Hematopoietic multipotent progenitor cell treated with erythropoietin and hydrocortisone succinate and interleukin-3 and kit ligand, for 8 days (in vitro differentiated cells): ENCODE results near the gene BARHL1.

ENCODE experiments used
- DNase-seq: peaks from one replicate; pipeline ENCODE4 v3.0.0-alpha.2; 2015

BARHL1 gene

DNA sequence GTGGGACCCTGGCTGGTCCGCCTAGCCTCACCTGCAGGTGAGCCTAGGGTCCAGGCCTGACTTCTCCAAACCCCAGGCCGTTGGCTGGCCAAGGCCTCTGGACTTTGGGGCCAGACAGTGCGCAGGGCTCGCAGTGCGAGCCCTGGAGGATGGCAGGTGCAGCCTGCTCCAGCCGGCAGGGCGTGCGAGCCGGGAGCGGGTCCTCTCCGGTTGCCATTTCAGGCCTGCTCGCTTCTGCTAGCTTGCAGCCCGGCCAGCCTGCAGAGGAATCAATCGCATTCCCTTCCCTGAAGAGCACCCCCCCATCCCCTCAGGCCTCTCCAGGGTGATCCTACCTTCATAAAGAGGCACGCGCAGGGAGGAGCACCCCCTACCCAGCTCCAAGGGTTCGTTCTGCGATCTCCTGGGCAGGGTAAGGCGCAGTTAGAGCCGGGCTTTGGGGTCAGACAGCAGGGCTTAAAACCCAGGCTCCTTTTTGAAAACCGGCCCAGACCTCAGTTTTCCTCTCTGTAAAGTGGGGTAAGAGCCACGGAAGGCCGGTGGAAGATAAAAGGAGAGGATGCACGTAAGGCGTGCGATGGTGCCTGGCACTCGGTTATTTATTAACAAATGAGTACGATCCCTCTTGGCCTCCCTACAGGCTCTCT, 6.2 kb downstream of the BARHL1 start:
- no peak for DNase-seq

DNA sequence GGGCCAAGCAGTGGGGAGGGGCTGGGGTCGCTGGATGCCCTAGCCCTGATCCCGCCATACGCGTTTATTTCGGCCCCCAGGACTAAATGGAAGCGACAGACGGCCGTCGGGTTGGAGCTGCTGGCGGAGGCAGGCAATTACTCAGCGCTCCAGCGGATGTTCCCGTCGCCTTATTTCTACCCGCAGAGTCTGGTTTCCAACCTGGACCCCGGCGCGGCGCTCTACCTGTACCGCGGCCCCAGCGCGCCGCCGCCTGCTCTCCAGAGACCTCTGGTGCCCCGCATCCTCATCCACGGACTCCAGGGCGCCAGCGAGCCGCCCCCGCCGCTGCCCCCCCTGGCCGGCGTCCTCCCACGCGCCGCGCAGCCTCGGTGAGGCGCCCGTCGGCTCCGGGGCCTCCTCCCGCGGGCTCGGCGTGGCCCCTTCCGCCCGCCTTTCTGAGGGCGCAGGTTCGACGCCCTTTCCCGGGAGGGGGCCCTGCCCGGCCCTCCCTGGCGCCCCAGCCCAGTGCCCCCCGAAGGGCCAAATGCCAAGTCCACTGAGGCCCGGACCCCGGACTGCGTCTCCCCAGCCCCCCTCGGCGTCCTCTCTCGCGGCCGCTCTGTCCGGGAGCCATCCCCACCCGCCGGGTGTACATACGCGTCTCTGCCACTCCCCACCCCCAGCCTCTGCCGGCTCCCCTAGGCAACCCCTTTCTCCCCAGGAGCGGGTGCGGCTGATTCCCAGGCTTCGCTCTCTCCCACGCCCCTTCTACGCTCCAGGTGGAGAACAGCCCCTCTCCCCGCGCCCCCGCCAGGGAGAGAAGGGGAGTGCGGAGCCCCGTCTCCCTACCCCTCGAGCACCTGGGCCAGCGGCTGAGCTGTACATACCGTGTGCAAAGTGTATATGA, 7.0 kb downstream of the BARHL1 start:
- DNase-seq, result no peak

DNA sequence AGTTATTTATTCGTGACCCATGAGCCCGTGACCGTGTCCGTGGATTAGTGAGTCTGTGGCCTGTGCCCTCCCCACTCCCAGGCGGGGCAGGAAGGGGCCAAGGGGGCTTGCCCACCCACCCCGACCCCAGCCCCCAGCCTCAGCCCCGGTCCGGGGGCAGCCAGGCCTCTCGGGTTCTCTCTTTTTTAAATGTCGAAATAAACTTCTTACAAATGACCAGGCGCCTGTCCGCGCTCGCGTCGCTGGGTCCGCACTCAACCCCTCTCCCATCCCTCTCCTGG, 7.6 kb downstream of the BARHL1 start:
- no peak for DNase-seq

DNA sequence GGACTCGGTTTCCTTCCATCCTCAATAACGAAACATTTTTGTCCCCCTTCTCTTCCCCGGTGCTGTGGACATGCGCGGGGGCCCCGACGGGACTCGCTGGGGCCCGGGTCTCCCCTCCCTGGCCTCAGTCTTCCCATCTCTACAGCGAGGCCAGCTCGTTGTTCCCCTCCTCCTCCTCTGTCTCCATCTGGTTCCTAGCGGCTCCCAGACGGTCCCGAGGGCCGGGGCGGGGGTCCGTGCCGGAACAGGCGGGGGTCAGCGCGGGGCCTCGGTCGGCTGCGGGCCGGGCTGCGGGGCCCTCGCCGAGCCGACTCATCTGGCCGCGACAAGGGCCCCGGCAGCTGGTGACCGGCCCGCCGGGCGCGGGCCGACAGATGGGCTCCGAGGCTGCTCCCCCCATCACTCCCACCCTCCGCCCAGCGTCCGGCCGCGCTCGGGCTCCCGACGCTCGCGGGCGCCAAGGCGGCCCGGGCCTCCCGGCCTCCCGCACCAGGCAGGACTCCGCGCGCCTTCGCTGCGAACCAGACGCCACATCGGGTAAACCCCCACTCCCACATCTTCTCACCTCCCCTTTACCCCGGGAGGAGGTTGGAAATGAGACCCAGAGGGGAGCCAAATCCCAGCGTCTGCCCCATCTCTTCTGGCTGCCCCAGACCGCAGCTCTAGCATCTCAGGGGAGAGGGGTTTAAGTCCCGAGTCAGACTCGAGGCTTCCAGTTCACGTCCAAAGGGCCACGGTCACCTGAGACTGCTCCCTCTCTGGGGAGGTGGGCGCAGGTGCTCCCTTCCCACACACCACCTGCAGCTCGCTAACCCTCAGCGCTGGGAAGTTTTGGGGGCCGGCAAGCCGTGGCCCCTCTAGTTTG, 8.1 kb downstream of the BARHL1 start:
- DNase-seq, result no peak

DNA sequence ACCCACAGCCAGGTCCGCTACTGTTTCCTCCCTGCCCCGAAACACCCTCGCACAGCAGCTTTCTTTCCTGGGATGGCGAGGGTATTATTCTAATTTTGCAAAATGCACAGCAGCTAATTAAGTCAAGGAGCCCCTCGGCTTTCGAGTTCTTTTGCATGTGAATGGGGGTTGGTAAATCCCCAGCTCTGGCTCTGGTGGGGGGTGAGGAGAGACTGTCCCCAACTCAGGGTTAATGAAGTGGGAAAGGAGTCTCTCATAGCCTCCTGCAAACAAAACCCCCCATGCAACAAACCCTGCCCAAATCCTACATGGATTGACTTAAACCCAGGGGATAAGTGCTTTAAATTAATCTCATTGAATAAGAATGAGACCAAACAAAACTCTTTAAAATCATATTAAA, 8.8 kb downstream of the BARHL1 start:
- no peak for DNase-seq

DNA sequence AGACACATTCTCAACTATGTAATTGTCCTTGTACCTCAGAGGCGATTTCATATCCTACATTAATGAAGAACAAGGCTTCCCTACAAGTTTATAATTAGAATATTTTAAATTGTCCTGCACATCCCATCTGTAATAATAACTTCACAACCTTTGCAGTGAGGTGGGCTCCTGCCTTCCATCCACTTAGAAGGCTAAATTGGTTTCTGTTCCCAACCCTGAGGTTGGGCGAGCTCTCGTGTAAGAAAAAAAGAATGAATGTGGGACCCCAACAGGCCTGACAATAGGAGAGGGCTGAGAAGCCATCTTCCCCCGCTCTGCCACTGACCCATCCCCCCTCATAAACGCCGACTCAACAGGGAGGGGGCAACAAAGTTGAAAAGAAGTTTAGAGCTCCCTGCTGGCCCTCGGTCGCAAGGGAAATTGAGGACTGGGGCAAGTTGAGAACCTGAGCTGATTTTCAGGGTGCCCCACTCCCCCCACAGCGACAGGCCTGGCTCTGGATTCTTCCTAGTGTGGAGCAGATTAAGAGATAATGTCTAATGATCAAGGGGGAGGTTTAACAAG, 9.4 kb downstream of the BARHL1 start:
- DNase-seq, result no peak

DNA sequence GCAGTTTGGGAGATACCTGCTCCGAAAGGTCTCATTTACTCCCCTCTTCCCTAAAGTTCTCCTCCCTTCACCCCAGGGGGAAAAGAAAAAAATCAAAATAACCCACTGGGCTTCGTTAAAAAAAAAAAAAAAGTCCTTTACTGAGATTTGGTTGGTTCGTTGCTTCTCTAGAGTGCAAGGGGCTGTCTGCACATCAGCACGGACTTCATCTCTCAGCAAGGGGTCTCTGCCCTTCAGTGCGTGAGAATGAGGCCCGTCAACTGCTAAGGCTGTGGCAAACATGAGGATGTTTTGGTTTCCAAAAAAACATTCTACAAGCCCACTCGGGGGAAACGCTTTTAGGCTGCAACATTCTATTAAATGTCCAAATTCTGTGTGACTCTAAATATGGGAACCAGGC, 10.0 kb downstream of the BARHL1 start:
- no peak for DNase-seq

DNA sequence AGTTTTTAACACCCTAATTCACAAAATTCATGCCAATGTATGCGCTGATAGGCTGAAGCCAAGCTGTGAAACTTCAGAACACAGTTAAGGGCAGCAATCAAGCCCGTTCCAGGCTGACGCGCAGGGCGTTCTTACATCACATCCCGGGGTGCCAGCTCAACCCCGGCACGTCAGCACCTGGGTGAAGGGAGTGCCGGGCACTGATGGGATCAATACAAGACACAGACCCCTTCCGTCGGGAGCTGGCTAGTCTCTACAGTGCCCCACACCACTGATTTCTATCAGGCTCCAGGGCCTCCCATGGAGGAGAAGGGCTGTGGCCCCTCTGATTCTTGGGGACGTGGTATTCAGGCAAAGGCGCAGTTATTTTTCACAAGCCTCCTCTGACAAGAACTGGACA, 12.0 kb downstream of the BARHL1 start:
- DNase-seq, result no peak

DNA sequence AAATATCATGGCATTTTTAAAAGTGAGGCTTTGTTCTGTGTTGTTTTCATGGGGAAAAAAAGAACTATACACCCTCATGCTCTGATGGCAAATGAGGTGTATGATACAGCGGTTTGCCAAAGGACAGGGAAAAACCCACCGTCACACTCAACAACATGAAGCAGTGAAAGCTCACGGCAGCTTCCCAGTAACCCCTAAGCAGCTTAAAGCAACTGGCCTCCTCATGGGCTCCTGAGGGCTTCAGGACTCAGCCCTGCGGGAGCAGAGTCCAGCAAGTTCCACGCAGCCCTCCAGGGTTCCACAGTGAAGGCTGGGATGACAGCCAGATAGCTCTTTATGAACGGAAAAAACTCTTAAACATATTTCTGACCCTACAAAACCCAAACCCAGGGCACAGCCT, 12.9 kb downstream of the BARHL1 start:
- no peak for DNase-seq

DNA sequence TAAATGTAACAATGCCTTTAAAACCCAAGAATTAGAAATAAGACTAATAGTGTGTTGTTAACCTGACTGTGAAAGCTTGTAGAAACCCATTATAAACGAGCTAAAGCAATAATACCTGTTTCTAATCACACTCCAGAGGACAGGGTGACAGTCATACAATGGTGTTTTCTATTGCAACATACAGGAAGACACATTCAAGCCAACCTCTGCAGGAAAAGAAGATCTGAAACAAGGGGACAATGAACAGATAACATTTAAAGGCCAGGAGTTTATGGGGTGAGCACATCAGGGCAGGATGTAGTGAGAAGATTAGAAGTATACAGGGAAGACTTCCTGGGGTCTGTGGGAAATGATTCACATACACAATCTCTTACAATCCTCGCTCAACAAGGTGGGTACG, 13.8 kb downstream of the BARHL1 start:
- DNase-seq, result no peak

DNA sequence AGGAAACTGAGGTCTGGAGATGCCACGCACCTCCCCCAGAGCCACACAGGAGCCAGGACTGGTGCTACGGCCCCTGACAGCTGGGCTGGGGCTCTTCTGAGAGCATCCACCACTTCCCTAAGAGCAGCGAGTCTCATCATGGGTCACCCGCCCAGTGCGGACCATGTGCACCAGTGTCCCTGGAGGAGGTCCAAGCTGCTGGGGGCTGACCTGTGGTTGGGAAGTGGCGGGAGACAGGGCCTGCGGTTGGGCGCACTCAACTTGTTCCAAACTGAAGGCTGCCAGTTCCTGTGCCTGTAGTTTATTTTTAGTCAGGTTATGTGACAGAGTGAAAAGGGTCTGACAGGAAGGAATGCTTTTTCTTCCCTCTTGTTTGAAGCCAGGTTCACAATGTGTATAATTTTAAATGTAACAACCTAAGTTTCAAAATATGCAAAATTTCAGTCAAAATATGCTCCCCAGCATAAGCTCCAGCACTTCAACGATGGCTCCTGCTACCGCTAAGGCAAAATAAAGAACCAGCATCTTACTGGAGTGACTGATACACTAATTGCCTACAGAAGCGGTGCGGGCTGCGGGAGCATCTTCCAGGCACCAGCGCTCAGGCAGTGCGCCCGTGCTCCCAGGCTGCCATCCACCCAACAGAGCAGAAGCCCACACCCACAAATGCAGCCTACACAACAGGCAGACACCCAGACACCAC, 14.8 kb downstream of the BARHL1 start:
- DNase-seq, result no peak

DNA sequence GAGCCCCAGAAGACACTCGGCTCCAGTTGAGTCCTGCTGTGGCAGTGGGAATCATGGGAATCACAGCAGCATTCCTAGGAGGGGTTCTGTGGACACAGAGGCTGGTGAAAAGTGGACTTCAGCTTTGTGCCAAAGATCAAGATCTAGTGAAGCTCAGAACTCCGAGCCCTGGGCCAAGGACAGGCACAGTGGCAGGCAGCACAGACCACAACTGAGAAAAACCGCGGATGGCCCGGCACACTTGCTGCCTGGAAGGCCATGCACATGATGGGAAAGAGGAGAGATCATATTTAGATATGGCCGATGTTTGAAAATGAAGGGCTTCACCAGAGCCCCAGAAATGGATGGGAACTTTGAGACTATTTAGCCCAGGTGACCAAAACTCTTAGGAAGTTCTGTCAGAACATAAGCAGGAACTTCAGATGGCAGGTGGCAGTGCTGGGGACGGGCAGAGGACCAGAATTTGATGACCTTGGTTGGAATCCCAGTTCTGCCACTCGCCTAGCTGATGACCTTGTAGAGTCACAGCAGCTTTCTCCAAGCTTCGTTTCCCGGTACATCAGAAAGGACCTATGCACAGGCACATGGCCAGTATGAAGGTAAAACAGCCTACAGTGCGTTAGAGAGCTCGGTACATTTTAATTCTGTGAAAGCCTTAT, 18.0 kb downstream of the BARHL1 start:
- DNase-seq, result no peak

DNA sequence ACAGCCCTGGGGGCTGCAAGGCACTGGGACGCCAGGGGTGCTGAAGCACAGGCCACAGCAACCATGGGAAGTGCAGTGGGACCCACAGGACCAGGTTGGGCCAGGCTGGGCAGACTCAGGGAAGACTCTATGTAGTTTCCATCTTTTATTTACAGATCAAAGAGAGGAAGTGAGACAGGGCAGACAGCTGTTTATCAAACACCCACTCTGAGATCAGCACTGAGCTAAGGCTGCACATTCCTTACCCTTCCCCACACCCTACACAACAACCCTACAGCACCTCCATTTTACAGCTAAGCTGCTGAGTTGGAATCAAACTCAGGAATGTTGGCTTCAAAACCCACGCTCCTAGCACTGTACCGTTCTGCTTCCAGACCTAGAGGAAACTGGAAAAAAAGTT, 19.8 kb downstream of the BARHL1 start:
- DNase-seq, result no peak

DNA sequence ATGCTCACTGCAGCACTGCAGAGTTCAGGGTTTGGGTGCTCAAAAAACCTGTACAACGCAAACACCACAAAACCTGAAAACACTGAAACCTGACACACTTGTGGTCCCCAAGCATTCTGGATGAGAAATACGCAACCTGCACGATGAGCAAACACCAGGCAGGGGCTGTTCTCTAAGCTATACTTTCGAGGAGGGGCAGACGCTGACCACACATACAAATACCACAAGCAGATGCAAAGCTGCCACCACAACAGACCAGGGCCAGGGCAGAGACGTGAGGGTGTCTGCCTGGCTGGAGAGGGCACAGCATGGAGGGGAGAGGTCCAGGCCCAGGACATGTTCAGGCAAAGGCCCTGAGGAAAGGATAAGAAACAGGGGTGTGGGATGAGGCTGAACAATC, 23.0 kb downstream of the BARHL1 start:
- no peak for DNase-seq

DNA sequence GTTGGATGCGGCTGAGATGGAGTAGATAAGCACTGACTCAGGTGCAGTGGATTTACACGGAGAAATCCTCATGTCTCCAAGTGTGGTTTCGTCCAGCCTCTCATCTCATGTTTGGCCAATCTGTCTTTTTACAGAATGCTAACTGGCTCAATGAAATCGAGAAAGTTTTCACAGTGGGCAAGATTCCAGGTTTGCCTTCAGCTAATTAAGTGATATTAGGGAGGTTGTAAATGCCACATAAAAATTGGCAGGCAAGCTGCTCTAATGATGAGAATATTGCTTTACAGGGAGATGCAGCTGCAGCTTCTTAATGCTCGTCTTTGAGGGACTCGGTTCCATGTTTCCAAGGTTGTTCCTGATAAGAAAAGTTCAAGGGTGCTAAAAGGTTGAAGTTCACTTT, 23.7 kb downstream of the BARHL1 start:
- no peak for DNase-seq

DNA sequence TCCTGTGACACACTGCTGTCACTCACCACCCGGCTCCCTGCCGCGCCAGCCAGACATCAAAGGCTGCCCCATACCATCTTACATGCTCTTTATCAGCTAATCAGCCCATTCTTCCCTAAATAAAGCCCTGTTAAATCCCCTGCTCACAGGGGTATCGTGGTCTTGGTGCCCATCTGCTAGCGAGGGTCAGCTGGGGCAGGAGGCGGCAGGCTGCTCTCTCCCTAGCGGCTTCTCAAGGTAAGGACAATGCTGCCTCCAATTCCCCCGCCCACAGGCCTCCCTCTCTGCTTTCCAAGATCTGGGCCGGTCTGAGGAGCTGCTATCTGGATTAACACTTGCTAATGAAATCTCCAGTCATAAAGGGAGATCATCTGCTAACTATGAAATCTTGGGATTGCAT, 26.8 kb downstream of the BARHL1 start:
- DNase-seq, result no peak

DNA sequence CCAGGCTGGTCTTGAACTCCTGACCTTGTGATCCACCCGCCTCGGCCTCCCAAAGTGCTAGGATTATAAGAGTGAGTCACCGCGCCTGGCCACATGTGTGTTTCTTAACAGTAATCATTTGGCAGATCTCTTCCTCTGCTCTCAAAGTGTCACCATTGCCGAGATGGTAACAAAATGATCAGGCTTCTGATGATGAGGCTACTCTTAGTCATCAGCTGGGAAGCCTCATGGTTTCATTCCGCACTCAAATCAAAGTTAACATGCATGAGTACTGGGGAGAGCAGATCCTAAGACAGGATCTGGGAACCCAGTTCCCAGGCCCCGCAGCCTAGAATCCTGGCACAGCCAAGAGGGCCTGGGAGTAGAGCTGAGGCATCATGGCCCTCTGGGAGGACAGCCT, 27.4 kb downstream of the BARHL1 start:
- no peak for DNase-seq

DNA sequence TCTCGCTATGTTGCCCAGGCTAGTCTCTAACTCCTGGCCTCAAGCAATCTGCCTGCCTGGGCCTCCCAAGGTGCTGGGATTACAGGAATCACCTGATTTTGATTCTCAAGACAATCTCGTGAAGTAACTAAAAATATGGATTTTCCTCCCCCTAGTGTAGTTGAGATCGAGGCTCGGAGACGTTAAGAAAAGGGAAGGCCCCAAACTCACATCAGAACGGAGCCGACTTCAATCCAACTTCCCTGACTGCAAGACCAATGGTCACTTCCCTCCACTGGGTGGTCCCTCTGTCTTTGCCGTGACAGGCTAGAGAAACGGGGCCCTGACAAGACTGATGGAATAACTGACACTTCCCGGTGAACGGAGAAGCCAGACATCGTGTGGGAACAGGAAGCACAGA, 28.3 kb downstream of the BARHL1 start:
- no peak for DNase-seq

DNA sequence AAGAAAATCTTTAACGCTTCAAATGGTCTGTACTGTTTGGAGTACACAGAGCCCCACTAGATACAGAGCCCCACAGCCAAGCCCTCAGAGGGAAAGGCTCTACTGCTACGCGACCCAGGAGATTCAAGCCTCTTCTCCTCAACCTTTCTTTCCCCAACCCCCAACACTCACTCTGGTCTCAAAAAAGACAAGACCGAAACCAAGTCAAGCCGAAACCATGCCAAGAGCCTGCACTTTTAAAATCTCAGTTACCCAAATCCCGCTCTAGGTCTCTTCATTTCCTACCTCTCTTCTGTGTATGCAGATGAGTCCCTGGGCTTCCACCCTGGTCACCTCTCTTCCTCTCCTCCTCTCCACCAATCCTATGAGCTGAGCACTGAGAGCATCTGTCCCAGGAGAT, 31.9 kb downstream of the BARHL1 start:
- DNase-seq, result no peak

DNA sequence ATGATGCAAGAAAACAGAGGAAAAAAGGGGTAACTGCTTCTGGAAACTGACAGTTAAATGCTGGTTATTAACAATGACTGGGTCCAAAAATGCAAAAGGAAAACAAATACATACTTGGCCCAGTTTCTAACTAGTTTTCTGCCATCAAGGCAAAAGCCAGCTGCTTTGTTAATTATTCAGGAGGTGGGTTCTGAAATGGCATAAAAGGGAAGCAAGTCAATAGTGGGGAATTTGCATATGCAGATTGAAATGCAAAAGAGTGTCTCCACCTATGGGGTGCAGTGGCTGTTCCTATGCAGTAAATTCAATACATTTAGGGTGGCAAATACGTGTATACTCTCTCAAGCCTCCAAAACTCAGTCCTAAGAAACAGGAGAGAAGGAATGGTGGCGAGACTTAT, 33.4 kb downstream of the BARHL1 start:
- DNase-seq, result no peak

DNA sequence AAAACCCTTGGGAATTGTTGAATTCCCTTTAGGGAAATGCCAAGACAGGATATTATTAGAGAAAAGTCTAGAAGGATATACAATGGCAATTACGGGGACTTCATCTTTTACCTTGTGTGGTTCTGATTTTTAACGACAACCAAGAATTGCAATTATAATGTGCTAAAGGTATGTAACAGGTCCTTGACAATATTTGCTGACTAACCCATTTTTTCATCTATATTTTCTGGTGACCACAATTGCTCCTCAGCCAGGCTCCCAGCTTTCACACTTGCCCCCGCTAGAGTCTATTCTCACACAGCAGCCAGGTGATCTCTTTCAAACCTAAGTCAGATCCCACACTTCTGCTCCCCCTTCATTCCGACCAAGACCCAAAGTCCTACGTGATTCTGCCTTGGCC, 34.3 kb downstream of the BARHL1 start:
- DNase-seq, result no peak

DNA sequence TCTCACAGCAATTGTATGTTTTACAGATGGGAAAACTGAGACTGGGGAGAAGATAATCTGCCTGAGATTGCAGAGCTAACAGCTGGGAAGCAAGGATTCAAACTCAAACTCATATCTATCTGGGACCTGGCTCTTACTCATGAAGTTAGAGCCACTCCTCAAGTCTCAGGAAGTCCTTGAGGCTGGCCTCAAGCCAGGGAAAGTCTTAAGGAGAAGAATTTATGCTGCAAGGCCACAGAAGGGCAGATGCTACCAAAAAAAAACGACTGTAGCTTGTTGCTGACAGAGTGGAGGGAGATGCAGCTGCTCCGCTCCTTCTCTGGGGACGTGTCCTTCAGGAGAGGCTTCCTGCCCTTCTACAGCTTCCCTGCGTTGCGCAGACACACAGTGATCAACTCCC, 39.8 kb downstream of the BARHL1 start:
- peak; percentile 15 for DNase-seq
